CD4-positive, alpha-beta T cell treated with Interleukin-17A for 1 hour (primary cell): ENCODE results near the gene CIZ1.

ENCODE experiments used
- DNase-seq: peaks from one replicate; pipeline ENCODE4 v3.0.0-alpha.2; 2020

Gene CIZ1

DNA sequence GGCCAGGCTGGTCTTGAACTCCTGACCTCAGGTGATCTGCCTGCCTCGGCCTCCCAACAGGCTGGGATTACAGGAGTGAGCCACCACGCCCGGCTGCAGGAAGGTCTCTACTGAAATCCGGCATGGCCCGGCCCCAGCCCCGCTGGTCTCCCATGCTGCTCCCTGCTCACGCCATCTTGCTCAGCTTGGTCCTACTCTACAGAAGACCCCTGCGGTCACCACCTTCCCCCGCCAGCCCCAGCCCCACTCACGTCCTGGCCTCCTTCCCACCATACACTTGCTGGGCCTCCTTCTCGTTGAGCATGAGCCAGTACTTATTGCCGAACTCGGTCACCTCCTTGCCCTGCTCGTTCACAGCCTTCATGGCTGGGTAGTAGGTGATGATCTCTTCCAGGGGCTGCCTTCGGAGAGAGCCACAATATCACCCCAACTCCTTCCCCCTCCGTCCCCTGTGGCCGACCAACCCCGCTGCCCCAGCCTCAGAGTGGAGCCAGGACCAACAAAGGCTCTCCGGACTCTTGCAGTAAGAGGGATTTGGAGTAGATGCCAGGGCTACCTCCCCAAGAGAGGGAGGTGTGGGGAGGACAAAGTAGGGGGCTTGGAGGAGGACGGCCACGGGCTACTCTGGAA is 67.8 kb downstream of the CIZ1 start:
- DNase-seq: no peak

DNA sequence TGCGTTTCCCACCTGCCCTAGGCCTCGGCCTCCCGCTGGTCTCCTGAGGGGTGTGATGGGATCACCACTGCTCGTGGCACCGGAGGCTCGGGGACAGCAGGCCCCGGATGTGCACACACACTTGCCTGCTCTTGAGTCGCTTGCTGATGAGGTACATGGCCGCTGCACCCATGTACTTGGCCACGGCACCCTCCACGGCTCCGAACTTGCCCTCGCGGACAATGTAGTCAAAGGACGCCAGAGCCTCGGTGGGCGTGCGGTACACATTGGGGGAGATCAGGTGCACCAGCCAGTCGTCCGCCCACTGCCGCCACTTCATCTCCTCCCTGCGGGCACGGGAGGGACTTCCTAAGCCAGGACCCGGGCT is 68.6 kb downstream of the CIZ1 start:
- no peak for DNase-seq

DNA sequence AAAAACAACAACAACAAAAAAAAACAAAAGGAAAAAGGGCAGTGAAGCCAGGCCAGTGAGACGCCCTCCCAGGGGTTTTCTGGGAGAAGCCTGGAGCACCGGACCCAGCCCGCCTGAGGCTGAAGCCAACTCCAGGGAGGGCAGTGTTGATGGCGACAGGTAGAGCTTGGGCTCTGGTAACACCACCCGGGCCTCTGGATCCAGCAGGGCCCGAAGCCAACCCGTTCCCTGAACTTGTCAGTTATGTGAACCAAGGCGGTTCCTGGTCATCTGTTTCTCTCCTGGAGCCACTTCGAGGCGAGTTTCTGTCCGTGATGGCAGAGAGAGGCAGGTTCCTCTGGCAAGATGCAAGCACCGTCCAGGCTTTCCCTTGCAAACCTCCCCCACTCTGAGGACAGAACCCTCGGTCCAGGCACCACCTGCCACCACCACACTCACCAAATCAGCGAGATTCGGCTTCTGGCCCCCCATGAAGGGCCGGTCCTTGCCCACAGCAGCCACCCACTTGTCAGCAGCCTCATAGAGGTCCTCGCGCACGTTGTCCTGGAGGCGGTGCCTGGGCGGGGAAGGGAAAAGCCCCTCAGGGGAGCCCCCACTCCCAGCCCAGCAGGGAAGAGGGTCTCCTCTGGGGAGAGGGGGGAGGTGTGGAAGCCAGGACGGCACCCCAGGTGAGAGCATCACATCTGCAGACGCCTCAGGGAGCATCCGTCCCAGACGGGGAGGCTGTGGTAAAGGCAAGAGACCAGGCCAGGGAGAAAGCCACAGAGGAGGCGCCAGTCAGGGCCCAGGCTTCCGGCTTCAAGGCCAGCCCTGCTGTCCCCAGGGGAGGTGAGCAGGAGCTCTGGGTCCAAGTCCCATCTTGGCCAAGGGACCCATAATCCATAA is 69.2 kb downstream of the CIZ1 start:
- no peak for DNase-seq

DNA sequence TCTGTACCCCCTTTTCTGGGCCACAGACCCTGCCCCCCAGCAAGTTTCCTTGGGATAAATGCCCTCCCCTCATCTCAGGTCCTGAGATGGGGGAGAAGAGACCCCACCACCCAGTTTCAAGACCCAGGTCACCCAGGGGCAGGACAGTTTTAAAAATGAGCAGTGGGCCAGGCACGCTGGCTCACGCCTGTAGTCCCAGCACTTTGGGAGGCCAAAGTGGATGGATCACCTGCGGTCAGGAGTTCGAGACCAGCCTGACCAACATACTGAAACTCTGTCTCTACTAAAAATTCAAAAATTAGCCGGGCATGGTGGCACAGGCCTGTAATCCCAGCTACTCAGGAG is 69.9 kb downstream of the CIZ1 start:
- no peak for DNase-seq

DNA sequence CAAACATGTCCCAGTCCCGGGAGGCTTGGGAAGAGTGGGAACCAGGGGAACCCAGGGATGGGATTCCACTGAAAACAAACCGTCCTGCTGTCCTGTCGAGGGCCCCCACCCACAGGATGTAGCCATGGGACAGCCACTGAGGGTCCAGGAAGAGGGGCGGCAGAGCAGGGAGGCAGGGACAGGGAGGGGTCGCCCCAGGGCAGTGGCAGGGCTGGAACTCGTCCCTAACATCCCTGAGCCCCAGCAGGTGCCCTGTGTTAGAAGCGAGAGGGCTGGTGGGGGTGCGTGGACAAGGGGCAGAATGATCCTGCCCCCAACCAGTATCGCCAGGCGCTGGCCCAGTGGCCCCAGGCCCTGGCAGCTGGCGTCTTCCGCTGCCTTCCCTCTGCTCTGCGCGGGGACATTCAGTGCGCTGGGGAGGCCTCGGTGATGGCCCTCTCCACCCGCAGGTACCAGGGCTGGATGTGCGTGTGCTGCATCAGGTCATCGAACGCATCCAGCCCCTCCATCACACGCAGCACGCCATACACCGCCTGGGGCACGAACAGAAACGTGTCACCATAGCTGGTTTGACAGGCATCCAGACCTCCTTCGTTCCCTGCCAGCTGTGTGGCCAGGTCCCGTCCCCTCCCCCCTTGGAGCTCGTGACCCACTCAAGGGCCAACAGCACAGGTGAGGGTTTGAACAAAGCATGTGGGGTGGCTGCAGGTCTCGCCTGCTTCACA is 70.5 kb downstream of the CIZ1 start:
- DNase-seq: no peak

DNA sequence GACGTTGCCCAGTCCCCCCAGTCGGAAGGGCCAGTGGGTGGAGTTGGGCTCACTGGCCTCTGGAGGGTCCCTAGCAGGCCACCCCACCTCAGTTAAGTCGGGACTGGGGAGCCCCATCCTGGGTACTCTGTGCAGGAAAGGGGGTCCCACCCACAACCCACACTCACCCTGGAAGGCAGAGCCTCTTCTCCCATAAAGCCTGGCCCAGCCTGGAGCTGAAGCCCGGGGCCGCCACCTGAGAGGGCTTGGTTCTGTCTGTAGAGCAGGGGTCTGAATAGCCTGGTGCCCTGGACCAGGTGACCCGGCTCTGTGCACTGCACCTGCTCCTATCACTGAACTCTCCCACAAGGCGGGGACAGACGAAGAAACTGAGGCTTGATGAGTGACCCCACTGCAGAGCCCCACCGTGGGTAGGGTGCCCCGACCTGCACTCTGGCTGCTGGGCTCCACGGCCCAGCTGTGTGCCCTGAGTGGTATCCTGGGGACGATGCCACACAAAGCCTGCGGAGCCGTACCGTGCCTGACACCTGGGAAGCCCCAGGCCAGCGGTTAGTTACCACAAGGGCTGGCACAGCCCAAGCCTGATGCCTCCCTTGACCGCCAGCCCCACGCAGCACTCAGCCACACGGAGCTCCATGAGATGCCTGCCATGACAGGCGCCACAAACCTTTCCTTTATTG is 71.2 kb downstream of the CIZ1 start:
- no peak for DNase-seq

DNA sequence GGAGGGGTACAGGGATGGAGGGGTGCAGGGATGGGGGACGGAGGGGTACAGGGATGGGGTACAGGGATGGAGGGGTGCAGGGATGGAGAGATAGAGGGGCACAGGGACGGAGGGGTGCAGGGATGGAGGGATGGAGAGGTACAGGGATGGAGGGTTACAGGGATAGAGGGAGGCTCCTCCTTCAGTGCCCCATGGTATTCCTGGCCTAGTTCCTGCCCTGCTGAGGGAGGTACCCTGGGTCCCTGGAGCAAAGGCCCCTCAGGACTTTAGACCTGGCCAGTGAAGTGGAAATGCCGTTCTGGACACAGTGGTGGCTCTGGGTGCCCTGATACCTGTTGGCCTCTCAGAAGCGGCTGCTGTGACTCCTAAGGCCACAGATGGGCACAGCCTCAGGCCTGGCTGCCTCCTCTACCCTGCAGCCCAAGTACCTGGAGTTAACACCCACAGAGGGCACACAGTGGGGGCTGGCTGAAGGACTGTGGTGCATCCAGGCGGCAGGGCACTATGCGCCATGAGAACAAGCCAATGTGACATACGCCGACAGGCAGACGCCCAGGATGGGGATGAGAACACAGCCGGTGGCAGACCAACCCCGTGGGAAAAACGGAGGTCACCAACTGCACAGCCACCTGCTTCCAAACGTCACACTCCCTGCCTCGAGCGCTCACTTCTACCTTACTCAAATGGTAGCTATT is 72.3 kb downstream of the CIZ1 start:
- DNase-seq: no peak

DNA sequence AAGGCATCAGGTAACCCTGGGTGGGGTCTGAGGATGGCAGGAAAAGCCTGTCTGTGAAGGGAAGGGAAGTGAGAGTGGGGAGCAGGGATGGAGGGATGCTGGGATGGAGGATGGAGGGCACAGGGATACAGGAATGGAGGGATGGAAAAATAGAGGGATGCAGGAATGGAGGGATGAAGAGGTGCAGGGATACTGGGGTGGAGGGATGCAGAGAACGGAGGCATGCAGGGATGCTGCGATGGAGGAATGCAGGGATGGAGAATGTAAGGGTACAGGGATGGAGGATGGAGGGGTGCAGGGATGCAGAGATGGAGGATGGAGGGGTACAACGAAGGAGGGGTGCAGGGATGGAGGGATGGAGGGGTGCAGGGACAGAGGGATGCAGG is 72.9 kb downstream of the CIZ1 start:
- no peak for DNase-seq

DNA sequence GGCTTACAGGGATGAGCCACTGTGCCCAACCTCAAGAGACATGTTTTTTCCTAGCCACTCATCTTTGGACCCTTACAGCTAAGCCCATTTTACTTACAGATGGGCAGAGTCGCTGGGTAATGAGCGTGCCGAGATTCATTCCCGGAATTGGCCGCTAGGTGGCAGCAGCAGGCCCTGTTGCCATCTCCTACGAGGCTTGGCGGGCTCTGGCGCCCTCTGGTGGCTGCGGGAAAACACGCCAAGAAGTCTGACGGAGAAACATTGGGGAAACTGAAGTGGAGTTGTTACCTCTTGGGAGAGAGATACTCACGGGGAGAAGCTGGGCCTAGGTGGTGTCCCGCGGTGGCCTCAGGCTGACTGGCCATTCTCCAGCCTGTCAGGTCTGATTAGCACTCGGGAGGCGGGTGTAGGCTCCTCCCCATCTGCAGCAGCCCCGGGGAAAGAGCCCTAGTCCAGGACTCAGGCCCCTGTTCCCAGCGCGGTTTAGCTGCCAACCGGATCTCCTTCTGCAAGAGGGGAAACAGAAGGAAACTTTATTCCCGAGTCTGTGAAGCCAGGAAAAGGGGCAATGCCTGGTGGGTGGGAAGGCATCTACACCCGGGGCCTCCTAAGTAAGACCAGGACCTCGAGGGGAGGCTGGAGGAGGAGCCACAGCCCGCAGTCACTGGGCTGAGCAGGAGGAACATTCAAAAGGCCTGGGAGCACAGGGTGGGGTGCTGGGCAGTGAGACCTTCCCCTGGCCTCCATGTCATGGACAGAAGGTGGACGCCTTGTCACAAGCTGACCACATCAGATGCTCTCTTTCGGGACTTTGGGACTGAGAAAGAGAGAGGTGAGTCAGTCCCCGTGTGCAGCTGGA is 73.5 kb downstream of the CIZ1 start:
- DNase-seq: peak; percentile 93

DNA sequence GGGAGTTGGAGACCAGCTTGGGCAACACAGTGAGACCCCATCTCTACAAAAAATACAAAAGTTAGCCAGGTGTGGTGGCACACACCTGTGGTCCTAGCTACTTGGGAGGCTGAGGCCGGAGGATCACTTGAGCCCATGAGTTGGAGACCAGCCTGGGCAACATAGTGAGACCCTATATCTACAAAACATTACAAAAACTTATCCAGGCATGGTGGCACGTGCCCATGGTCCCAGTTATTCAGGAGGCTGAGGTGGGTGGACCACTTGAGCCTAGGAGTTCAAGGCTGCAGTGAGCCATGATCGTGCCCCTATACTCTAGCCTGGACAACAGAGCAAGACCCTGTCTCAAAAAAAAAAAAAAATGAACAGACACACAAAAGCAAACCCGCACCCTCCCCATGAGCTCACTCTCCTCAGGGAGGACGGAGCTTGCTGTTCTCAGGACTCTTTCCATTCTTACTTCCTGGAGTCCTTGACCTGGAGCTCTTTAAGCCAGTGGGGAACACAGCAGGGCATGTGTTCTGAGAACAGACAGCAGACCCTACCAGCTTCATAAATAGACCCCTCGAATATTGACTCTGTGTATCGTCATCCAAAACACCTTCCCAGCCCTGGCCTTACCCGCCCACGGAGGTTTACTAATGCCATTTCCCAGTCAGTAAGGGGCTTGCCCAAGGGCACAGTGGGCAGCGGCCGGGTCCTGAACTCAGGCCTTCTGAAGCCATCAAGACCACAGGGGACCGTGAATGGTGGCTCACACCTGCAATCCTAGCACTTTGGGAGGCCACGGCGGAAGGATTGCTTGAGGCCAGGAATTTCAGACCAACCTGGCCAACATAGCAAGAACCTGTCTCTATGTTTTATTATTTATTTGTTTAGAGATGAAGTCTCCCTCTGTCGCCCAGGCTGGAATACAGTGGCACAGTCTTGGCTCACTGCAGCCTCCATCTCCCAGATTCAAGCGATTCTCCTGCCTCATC is 75.0 kb downstream of the CIZ1 start:
- no peak for DNase-seq
